Bladder microvascular endothelial cell (primary cell): ENCODE data around the gene SNCA. TPM values are rescaled to one million over a fixed set of nuclear protein-coding genes. Genes with fewer than 3 reads are reported as not detected.

Experiments used
- total RNA-seq: library from RNA; depleted of rRNA; stranded (reverse); fragments of >200 nt; gene quantifications from 2 replicates; pipeline ENCODE4 v1.2.3, GENCODE V29; 2014

SNCA gene
- total RNA-seq: 49.5 and 191 TPM in 2 replicates

GRCh38 chr4:89836897-89837384 lies at the start of gene SNCA:
Gene SNCA (minus strand): TSS chr4:89837161. CDS start chr4:89835667, 1,494 bp downstream.

Other genes starting within 250 kb of the SNCA start
- gene MMRN1, start 57.7 kb upstream of the SNCA start, total RNA-seq: 190 and 2,383 TPM in 2 replicates